ENCODE data around the gene FBXL16.

The FBXL16 gene

GRCh38 chr16:735982-736453, 30.4 kb upstream of the FBXL16 start:
- H3K4me2 ChIP-seq (ENCODE audit: low read length), result no peak overlapping the region
- H3K36me3 ChIP-seq (ENCODE audit: control insufficient read depth, insufficient read depth, low read length), result no peaks in the 10 kb centered on the region
- H3K9me3 ChIP-seq (ENCODE audit: control insufficient read depth, low read length), result no peaks in the 10 kb centered on the region
- no peak overlapping the region for H3K9ac ChIP-seq
- H3K4me3 ChIP-seq (ENCODE audit: low read depth, low read length), result no peak overlapping the region
- TF ChIP-seq CTCF (IDR thresholded peaks at IDR 0.05), result no peak
- H3K4me1 ChIP-seq, result peaks cover 2% of the 10 kb centered on the region
- no peaks in the 10 kb centered on the region for H3K27me3 ChIP-seq (ENCODE audit: control insufficient read depth, insufficient read depth, low read length)
- no peak overlapping the region for H3K27ac ChIP-seq
- H2AFZ ChIP-seq, result no peak overlapping the region
- H3K79me2 ChIP-seq, result peaks cover 4% of the 10 kb centered on the region

GRCh38 chr16:734981-735881, 29.6 kb upstream of the FBXL16 start:
- Histone ChIP-seq H3K4me2 (ENCODE audit: low read length) (no peak overlapping the region), H3K27me3 (ENCODE audit: control insufficient read depth, insufficient read depth, low read length) (no peaks in the 10 kb centered on the region), H3K4me1 (peaks cover 2% of the 10 kb centered on the region), H3K79me2 (peaks cover 4% of the 10 kb centered on the region), H2AFZ (no peak overlapping the region), H3K9ac (no peak overlapping the region), H3K36me3 (ENCODE audit: control insufficient read depth, insufficient read depth, low read length) (no peaks in the 10 kb centered on the region), H3K9me3 (ENCODE audit: control insufficient read depth, low read length) (no peaks in the 10 kb centered on the region), H3K4me3 (ENCODE audit: low read depth, low read length) (no peak overlapping the region), H3K27ac (no peak overlapping the region)
- TF ChIP-seq CTCF (IDR thresholded peaks at IDR 0.05), result no peak

GRCh38 chr16:734208-734980, 28.8 kb upstream of the FBXL16 start:
- Histone ChIP-seq H3K27ac (no peak overlapping the region), H3K4me3 (ENCODE audit: low read depth, low read length) (no peak overlapping the region), H3K27me3 (ENCODE audit: control insufficient read depth, insufficient read depth, low read length) (no peaks in the 10 kb centered on the region), H3K9me3 (ENCODE audit: control insufficient read depth, low read length) (no peaks in the 10 kb centered on the region), H3K9ac (no peak overlapping the region), H2AFZ (no peak overlapping the region), H3K36me3 (ENCODE audit: control insufficient read depth, insufficient read depth, low read length) (no peaks in the 10 kb centered on the region), H3K4me2 (ENCODE audit: low read length) (no peak overlapping the region), H3K4me1 (no peaks in the 10 kb centered on the region), H3K79me2 (no peaks in the 10 kb centered on the region)
- no peak for TF ChIP-seq CTCF (IDR thresholded peaks at IDR 0.05)

GRCh38 chr16:733382-734207, 28.0 kb upstream of the FBXL16 start:
- Histone ChIP-seq H3K9ac (no peak overlapping the region), H3K36me3 (ENCODE audit: control insufficient read depth, insufficient read depth, low read length) (no peaks in the 10 kb centered on the region), H3K9me3 (ENCODE audit: control insufficient read depth, low read length) (no peaks in the 10 kb centered on the region), H2AFZ (no peak overlapping the region), H3K4me1 (no peaks in the 10 kb centered on the region), H3K4me3 (ENCODE audit: low read depth, low read length) (no peak overlapping the region), H3K27me3 (ENCODE audit: control insufficient read depth, insufficient read depth, low read length) (no peaks in the 10 kb centered on the region), H3K27ac (no peak overlapping the region), H3K4me2 (ENCODE audit: low read length) (no peak overlapping the region), H3K79me2 (no peaks in the 10 kb centered on the region)
- peak; percentile 15 for TF ChIP-seq CTCF (IDR thresholded peaks at IDR 0.05)

All from parathyroid adenoma (tissue), 2 donors.